Inferior parietal cortex (tissue), 1 donor: ENCODE results near the gene RNF26.

ENCODE experiments used
- DNase-seq: peaks from one replicate; pipeline ENCODE4 v3.0.0-alpha.2; 2016; ENCODE audit errors: extremely low spot score

RNF26 gene

DNA sequence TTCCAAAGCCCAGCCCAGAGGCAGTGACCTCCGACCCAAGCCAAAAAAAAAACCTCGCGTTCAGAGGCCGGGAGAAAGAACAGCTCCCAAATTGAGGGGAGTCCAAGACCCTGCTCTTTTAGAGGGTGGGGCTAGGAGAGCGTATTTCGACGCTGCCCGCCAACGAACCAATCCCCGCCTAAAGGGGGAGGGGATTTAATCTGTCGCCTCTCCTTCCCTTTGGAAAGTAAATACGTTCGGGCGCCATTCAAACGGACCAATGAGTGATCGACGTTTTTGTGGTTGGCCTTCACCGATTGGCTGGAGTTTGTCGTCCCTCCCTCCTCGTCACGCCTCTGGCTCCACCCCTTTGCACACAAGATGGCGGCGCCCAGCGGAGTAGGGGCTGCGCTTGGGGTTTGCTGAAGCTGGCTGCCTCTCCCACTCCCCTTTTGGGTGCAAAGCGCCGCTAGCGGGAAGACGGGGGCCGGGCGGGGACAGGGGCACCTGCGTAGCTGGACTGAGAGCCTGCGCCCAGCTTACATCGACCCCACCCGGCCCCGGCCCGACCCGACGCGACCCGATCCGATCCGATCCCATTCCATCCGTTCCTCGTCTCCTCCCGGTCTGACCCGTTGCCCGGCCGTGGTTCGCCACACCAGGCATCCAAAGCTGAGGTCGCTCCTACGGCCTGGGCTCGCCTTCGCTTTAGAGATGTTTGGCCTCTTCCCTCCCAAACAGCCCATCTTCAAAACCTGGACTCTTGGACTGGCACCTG, at the start of gene RNF26:
RNF26 (plus strand) TSS at position 354 of the 757 bp plus-strand sequence. CDS start 596 bp downstream, outside the sequence.
- DNase-seq, result peak; percentile 100

DNA sequence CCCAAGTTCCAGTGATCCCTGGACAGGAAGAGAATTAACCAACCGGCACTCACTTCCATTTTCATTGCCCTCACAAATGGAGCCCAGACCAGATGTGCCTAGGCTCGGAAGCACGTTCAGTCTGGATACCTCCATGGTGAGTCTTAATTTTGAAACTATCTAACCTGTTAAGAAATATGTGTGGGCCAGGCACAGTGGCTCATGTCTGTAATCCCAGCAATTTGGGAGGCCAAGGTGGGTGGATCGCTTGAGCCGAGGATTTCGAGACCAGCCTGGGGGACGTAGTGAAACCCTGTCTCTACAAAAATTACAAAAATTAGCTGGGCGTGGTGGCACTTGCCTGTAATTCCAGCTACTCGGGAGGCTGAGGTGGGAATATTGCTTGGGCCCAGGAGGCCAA, 48.9 kb upstream of the RNF26 start:
- no peak for DNase-seq

DNA sequence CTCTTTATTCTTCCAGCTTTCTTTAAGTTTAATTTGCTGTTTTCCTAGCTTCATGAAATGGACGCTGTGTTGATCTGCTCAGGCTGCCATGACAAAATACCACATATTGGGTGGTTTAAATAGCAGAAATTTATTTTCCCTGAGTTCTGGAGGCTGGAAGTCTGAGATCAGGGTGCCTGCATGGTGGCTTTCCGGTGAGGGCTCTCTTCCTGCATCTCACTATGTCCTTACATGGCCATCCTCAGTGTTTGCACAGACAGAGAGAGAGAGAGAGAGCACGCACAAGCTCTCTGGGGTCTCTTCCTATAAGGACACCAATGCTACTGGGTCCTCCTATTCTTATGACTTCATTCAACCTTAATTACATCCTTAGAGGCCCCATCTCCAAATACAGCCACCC, 46.1 kb upstream of the RNF26 start:
- DNase-seq, result no peak

DNA sequence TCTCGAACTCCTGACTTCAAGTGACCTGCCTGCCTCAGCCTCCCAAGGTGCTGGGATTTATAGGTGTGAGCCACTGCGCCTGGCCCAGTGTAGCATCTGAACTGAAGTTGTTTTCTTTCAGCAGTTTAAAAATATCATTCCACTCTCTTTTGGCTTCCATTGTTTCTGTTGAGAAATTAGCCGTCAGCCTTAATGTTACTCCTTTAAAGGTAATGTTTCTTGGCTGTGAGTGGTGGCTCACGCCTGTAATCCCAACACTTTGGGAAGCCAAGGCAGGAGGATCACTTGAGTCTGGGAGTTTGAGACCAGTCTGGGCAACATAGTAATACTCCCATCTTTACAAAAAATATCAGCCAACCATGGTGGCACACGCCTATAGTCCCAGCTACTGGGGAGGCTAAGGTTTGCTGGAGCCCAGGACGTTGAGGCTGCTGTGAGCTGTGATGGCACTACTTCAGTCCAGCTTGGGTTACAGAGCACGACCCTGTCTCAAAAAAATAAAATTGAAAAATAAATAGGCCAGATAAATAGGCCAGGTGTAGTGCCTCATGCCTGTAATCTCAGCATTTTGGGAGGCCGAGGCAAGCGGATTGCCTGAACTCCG, 43.3 kb upstream of the RNF26 start:
- no peak for DNase-seq

DNA sequence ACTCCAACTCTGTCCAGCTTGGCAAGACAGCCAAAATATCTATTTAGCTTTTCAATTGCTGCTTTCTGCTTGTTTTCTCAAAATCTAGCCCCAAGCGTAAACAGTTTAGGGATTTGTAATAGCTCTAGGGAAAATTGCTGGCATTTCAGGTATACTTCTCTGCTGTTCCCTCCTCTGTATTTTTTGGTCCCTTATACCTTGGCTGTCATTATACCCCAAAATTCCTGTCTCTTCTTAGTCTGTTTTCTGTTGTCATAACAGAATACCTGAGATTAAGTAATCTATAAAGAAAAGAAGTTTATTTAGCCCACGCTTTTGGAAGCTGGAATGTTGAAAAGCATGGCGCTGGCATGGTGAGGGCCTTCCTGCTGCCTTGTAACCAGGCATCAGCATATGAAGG, 40.9 kb upstream of the RNF26 start:
- no peak for DNase-seq

DNA sequence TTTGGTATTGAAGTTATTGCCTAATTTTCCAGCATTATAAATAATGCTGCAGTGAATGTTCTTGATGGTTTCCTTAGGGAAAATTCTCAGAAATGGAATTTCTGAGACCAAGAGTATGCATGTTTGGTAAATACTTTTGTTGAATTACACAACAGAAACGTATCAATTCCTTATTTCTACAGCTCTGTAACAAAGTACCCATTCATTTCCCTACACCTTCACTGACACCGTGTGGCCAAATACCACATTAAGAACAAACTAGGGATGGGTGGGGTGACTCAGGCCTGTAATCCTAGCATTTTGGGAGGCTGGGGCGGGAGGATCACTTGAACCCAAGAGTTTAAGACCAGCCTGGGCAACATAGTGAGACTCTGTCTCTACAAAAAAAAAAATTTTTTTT, 39.1 kb upstream of the RNF26 start:
- no peak for DNase-seq

DNA sequence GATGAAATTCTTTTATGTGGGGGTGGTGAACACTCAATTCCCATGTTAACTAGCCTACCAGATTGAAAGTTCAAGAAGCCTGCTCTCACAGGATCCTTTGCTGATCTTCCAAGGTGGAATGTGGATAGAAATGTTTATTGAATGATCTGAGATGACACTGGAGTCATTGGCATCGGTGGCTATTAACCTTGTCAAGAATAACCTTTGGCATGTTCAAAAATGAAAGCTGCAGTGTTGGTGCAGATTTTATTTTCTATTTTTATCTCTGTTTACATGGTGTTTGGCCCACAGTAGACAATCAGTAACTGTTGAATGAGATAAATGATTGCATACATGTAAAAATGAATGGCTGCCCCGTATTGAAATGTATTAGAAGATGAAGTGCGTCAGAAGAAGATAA, 36.4 kb upstream of the RNF26 start:
- DNase-seq, result no peak

DNA sequence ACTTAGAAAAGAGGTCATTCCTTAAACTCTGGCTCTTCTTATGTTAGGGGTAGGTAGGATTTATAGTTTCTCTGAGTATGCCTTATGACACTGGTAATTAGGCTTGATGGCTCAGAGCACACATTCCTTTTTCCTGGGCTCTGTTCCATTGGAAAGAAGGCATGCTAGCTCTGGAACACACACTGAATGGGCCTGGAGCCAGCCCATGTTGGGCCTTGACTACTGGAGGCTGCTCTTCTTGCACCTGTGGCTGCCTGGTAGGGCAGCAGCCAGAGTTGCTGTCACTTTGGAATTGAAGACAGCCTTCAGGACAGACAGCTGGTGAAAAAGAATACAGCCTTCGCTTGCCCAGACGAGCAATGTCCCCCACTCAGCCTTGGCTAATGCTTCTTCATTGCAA, 35.6 kb upstream of the RNF26 start:
- no peak for DNase-seq

DNA sequence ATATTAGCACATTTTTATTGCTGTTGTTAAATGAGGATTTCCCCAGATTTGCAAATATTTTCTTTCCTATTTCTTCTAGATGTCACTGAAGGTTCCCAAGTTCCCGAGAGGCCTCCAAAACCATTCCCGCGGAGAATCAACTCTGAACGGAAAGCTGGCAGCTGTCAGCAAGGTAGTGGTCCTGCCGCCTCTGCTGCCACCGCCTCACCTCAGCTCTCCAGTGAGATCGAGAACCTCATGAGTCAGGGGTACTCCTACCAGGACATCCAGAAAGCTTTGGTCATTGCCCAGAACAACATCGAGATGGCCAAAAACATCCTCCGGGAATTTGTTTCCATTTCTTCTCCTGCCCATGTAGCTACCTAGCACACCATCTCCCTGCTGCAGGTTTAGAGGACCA, 34.9 kb upstream of the RNF26 start:
- no peak for DNase-seq

DNA sequence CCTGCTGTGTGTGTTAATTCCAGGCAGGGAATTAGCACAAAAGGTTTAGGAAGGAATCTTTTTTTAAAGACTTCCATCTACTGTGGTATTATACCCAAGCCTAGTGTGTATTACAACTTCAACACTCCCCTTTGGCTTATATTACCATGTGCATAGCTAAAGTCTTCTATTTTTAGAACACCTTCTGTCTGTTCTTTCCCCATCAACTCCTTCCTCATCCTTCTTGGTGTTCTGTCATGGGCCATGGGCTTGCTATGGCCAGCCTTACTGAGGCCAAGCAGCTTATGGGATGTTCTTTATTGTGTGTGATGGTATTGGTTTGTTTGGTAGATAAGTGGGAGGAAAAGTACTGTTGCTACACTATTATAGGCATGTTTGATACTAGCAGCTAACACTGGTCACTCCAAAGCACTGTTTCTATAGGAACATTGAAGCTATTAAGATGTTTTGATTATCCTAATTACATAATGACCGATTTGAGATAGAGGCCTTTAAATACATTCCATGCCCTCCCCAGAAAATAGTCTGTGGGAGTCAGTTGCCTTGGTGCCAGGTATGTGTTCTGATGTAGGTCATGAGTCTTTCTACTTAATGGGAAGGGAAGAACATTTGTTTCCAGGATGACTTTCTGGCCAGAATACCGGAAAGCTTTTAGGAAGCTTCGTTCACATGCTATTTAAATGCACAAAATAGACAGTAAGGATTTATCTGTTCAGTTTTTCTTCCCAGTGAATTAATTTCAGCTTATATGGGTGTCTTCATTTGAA, 33.9 kb upstream of the RNF26 start:
- no peak for DNase-seq

DNA sequence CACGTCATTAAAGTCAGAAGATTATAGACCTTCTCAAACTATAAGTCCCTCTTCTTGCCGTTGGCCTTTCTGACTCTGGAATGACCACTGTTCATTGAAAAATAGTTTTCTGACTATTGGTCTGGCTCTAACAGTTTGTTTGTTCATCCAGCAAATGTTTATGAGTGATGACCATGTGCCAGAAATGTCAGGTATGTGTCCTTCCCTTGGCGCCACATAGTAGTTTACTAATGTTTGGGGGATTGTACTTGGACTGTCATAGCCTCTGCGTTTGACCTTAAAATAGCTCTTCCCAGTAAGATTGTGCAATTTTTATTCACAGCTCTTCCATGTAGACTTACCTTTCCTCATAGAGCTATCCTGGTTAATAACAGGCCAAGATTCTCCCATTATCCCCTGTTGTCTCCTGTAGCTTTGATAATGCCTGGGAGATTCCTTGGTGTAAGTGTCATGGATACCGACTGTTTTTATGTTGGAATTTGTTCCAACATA, 31.1 kb upstream of the RNF26 start:
- DNase-seq, result no peak

DNA sequence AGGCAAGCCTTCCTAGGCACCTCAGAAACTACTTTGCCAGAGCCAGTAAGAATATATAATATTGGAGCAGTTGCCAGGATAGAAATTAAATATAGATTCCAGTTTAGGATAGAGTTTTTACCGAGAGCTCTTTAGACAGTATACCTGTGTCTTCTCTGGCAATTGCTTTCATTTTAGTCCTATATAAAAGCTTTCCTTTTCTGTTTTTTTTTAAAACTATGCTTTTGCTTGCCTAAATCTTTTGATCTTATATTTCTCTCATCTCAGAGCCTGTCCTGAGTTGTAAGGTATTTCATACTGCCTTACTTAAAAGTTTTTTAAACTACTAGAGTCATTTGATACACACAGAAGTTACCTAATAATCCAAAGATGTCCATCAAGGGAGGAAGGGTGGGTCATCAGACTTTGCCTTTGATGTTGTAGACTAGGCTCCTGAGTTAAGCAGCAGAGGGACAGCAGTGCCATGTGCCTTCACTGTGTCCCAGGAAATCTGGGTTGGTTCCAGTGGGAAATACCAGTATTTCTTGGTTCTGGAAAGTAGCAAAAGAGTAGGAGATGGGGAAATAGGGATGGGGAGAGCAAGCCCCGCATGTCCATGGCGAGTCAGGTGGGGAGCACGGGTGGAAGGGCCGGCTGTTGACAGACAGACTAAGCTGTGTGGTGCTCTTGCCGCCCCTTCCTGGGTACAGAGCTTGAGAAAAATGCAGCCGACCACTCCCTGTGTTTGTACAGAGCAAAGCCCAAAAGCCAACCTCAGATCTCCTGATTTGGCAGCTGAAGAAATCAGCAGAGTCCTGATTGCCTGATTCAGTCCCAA, 28.6 kb upstream of the RNF26 start:
- no peak for DNase-seq

DNA sequence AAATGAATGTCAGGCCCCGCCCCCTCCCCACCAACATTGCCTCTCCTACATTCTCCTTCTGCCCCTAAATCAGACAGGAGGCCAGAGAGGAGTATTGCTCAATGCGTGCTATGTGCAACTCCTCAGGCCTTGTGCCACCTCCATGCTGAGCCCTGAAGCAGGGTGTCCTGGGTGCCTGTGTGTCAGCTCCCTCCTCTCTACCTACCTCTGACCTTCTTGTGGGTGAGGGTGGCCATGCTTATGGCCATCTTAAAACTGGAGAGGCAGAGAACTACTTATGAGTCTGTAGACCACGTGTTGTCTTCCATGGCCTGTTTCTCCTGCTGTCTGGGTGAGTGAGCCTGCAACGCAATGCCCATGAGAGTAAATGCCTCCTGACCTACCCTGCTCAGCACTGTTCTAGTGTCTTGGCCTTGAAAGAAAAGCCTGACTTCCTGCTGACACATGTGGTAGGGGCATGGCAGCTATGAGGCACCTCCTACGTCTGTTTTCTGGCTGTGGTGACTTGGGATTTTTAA, 27.9 kb upstream of the RNF26 start:
- DNase-seq, result no peak

DNA sequence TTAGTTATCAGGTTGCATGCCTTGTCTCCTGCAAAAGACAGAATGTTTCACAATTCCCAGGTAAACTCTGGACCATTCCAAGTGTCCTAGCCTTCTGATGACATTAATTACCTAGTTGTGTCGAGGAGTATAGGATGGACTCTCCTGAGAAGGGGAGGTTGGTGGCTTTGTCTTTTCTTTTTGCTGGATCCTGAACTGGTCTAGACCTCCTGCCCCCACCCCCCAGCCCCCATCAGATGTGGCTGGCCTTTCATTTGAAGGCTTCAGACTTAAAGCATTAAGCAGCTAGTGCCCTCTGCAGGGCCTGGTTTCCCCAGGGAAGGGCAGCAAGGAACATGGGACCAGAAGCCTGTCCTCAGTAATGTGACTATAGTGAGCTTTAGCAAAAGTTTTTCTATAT, 27.1 kb upstream of the RNF26 start:
- DNase-seq, result no peak

DNA sequence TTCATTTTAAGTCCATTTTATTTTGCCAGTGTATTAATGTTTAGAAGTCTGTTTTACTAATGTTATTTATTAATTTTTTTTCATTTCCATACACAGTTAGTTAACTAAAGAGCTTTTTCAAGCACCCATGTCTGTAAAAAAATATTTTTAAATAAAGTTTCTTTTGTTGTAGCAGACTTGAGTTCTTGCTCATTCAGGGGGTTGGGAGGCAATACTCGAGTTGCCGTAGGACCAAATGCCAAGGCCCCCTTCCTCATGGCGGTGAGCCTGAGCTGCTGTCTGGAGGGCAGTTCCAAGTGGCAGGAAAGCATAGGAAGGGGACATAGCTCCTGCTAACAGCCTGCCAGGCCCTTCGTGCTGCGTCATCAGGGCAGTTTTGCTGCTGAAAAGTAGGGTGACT, 26.4 kb upstream of the RNF26 start:
- no peak for DNase-seq

DNA sequence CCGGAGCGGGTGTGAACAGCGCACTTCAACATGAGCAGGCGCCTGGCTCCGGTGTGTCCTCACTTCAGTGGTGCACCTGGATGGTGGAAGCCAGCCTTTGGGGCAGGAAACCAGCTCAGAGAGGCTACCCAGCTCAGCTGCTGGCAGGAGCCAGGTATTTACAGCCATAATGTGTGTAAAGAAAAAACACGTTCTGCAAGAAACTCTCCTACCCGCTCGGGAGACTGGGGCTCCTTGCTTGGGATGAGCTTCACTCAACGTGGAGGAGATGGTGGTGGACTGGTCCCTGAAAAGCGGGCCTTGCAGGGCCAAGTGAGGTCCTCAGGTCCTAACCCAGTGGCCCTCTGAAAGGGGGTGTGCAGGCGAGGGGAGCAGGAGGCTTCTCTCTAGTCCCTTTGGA, 24.9 kb upstream of the RNF26 start:
- no peak for DNase-seq

DNA sequence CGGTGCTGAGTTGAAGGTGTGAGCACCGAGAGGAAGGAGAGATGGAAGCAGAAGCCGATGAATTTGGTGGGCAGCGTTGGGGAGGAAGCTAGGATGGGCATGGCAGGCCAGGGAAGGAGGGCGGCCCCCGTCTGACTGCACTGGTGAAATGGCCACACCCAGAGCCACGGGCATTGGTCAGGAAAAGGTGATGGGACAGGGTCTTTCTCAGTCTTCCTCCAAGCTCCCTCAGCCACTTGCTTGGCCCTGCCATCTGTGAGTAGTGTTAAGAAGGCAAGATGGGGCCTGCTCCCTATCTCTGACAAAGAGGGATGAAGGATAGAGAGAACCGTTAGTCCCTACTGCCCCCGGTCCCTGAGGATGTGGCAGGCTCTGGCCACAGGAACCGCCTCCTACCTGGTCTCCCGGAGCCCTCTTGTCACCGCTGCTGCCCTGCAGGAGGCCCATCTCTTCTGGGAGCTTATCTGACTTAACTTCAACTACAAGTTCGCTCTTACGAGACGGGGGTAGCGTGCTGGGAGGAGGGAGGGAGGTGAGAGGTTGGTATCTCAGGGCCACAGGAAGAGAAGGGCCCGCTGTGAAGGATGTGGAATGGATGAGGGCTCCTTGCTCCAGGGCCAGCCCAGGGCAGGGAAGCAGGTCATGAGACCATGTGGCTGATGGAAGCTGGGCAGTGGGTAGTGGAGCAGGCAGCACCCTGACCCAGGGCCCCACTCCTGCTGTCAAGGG, 24.2 kb upstream of the RNF26 start:
- DNase-seq, result no peak

DNA sequence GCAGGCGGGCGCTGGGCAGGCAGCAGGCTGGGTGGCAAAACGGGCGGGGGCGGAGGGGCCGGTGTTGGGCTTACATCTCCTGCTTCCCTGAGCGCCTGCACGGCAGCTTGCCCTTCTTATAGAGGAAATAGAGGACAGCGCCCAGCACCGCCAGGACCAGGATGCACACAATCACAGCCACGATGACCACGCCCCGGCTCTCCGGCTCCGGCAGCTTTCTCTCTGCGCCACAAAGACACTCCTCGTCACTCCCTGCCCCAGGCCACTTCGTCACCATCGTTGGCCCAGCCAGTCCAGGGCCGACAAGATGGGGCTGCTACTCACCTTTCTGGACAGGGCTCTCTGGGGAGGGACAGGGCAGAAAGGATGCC, 23.7 kb upstream of the RNF26 start:
- DNase-seq, result no peak

DNA sequence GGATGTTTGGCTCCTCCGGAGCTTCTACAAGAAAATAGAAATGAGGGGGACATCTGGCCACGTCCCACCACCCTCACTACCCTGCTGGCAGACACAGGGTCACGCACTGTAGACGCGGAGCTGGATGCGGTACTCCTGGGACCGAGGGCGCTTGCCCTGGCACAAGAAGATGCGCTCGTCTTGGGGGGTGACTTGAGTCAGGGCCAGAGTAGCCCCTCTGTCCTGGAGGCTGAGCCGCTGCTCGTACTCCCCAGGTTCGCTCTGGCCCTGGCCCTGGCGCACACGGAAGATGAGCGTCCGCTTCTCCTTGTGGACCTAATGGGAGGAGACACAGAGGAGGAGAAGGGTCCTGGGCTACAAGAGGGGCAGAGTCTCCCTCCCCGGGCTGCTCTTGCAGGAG, 19.6 kb upstream of the RNF26 start:
- DNase-seq, result no peak

DNA sequence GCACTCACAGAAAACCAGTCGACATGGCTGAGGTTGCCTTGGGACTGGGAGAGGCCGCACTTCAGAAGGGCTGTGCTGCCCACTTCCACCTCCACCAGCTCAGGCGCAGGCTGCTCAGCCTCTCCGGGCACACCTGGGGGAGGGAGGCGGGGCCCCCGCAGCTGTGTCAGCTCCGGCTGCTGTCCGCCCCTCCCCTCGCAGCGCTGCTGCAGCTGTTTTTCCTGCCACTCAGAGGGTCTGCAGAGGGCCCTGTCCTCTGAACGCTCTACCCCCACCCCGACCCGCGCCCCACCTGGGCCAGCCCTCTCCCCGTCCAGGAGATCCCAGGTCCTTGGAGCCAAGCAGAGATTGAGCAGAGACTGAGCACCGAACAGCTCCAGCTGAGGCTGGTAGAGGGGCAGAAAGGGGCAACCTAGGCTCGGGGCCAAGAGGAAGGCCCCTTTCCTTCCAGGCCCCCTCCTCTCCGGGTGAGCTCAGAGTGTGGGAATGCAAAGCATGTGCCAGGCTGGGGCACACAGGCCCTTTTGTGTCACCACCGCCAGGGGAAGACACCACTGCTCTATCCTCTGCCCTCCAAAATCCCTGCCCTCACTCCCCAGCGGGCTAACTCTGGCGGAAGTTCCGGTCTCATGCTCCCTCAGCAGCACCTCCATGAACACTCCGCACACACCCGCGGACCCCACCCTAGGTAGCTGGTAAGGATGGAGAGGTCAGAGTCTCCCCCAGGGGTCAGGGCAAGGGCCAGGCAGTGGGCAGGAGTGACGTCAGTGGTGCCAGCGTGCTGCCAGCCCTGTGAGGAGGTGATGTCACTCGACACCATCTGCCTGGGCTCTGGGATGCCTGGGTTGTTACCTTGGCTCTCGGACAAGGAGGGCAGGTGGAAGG, 19.0 kb upstream of the RNF26 start:
- DNase-seq, result no peak
